Suprapubic skin (tissue), 4 donors: ENCODE data around the gene RIMS1. TPM values are rescaled to one million over a fixed set of nuclear protein-coding genes. Genes with fewer than 3 reads are reported as not detected.

ENCODE experiments used
- DNase-seq, 2 donors: peaks; one replicate each; pipeline ENCODE4 v3.0.0-alpha.2; 2019; ENCODE audit warnings: low spot score in 2 of 2
- H3K27ac ChIP-seq: fragments of 200-600 bp; sonication (generic); one replicate; pipeline ENCODE4 v1.5.1; 2019
- H3K27me3 ChIP-seq: fragments of 200-600 bp; sonication (generic); one replicate; pipeline ENCODE4 v1.5.1; 2019
- H3K36me3 ChIP-seq: fragments of 200-600 bp; sonication (generic); one replicate; pipeline ENCODE4 v1.5.1; 2019
- H3K4me1 ChIP-seq: fragments of 200-600 bp; sonication (generic); one replicate; pipeline ENCODE4 v1.5.1; 2019
- H3K4me3 ChIP-seq: fragments of 200-600 bp; sonication (generic); one replicate; pipeline ENCODE4 v1.5.1; 2019; ENCODE audit warnings: mild to moderate bottlenecking
- H3K9me3 ChIP-seq: fragments of 200-600 bp; sonication (generic); one replicate; pipeline ENCODE4 v1.5.1; 2019
- EP300 ChIP-seq: sonication (generic); formaldehyde crosslinking; IDR thresholded peaks from one replicate; pipeline ENCODE4 v1.6.1; 2017; ENCODE audit warnings: antibody characterized with exemption
- POLR2A ChIP-seq, 2 donors: fragments of 450-650 bp; IDR thresholded peaks; one replicate each; pipeline ENCODE4 v1.6.1; 2017; ENCODE audit warnings: antibody characterized with exemption in 2 of 2, mild to moderate bottlenecking in 2 of 2, moderate library complexity in 2 of 2
- POLR2AphosphoS5 ChIP-seq, 3 donors: sonication (generic); formaldehyde crosslinking; IDR thresholded peaks; one replicate each; pipeline ENCODE4 v1.6.1; 2017; ENCODE audit warnings: antibody characterized with exemption in 3 of 3
- WGBS: methylation state at CpG from one replicate; pipeline ENCODE4 v1.1.5; 2018; 5-methylcytosine and 5-hydroxymethylcytosine counted together
- total RNA-seq, 4 donors: library from RNA; depleted of rRNA; stranded (reverse); fragments of >200 nt; gene quantifications; one replicate each; pipeline ENCODE4 v1.1.0, GENCODE V29; 2016
- TF ChIP-seq, protein P1 (sequence below), 2 donors: fragments of 200-600 bp in 1 of 2; fragments of 450-650 bp in 1 of 2; sonication (generic) in 1 of 2; IDR thresholded peaks; one replicate each; pipeline ENCODE4 v1.5.1; 2016 to 2019; ENCODE audit warnings: antibody characterized with exemption in 2 of 2, mild to moderate bottlenecking in 1 of 2, moderate library complexity in 1 of 2

The RIMS1 gene
- total RNA-seq, 4 donors from 2014 or later, result 2.9 to 9.7 (median 4.5) TPM

DNA sequence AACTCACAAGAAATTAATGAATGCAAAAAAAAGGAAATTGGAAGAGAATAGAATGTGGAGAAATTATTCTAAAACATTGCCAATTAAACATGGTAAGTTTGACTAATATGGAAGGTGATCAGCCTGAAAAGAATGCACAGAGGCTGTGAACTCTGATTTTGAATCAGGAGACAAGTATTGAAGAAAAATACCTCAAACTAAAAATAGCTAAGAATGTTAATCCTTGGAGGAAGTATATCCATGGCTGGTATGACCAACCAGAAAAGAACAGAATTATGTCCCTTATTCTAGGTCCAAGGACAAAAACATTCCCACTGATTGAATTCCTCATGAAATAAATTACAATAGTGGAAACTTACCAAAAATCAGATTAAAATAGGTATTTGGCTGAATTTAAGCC lies 7.3 kb upstream of the RIMS1 start:
- Histone ChIP-seq H3K27ac (no peak overlapping the region), H3K27me3 (peaks cover 7% of the 10 kb centered on the region), H3K4me1 (no peaks in the 10 kb centered on the region), H3K4me3 (no peak overlapping the region), H3K9me3 (no peaks in the 10 kb centered on the region), H3K36me3 (no peaks in the 10 kb centered on the region)
- DNase-seq, result no peak
- TF ChIP-seq, protein P1, sequence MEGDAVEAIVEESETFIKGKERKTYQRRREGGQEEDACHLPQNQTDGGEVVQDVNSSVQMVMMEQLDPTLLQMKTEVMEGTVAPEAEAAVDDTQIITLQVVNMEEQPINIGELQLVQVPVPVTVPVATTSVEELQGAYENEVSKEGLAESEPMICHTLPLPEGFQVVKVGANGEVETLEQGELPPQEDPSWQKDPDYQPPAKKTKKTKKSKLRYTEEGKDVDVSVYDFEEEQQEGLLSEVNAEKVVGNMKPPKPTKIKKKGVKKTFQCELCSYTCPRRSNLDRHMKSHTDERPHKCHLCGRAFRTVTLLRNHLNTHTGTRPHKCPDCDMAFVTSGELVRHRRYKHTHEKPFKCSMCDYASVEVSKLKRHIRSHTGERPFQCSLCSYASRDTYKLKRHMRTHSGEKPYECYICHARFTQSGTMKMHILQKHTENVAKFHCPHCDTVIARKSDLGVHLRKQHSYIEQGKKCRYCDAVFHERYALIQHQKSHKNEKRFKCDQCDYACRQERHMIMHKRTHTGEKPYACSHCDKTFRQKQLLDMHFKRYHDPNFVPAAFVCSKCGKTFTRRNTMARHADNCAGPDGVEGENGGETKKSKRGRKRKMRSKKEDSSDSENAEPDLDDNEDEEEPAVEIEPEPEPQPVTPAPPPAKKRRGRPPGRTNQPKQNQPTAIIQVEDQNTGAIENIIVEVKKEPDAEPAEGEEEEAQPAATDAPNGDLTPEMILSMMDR (IDR thresholded peaks at IDR 0.05), result no peak
- TF ChIP-seq EP300, result no peak
- TF ChIP-seq POLR2AphosphoS5 (IDR thresholded peaks at IDR 0.05), result no peak
- no peak for TF ChIP-seq POLR2A (IDR thresholded peaks at IDR 0.05)

DNA sequence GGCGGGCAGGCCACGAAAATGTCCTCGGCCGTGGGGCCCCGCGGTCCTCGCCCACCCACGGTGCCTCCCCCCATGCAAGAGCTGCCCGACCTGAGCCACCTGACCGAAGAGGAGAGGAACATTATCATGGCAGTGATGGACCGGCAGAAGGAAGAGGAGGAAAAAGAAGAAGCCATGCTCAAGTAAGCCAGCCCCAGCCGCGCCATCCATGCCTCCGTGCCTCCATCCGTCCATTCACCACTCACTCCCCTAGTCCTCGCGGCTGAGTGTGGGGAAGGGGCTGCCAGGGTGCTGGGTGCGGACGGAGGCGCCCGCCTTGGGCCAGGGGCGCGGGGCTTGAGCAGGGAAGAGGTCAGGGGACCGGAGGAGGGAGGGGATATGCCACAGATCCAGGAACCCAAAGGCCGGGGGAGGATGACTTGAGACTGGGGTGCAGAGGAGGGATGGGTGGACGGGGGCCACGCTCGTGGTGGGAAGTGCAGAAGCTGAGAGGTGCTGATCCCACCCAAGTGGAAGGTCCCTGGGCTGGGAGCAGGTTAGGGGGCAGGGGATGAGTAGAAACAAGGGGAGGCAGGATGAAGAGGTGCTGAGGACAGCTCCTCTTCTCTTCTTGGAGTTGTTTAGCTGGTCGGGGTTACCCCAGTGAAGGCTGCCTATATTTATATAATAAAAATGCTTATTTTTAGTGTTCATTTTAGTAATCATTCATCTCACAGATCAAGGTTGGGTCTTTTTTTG lies 825 bp downstream of the RIMS1 start:
- DNase-seq, result no peak
- peaks cover 47% of the 10 kb centered on the region for H3K27me3 ChIP-seq
- WGBS, result 7% methylated on average over 22 of the region's 29 CpGs
- no peaks in the 10 kb centered on the region for H3K36me3 ChIP-seq
- no peaks in the 10 kb centered on the region for H3K9me3 ChIP-seq
- H3K4me3 ChIP-seq, result peak overlapping the region; percentile 42
- peaks cover 11% of the 10 kb centered on the region for H3K4me1 ChIP-seq
- TF ChIP-seq EP300 (no peak), POLR2AphosphoS5 (IDR thresholded peaks at IDR 0.05) (no peak), POLR2A (IDR thresholded peaks at IDR 0.05) (no peak)
- TF ChIP-seq, protein P1 (IDR thresholded peaks at IDR 0.05), result no peak
- no peak overlapping the region for H3K27ac ChIP-seq

DNA sequence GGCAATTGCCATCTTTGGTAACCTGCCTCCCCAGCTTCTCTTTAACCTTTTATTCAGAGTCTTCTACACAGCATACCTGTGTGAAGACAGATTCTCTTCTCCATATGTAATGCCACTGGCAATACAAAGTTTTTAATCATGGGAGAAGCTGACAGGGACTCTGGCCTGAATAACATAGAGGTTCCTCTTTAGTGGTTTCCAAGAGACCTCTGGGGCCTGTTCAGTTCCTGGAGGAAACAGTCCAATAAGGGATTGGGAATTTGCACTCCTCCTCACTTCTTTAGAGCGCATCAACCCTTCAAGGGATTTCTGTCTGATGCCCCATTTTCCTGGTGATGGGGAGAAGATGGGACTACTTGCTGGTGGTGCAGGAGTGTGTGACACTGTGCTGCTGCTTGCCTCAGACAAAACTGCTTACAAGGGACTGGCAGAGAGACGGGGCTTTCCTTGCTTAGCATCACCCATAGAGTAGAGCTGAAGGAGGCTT lies 1.4 kb downstream of the RIMS1 start:
- Histone ChIP-seq H3K27me3 (peaks cover 47% of the 10 kb centered on the region), H3K4me3 (no peak overlapping the region), H3K9me3 (no peaks in the 10 kb centered on the region), H3K27ac (no peak overlapping the region), H3K36me3 (no peaks in the 10 kb centered on the region), H3K4me1 (peaks cover 11% of the 10 kb centered on the region)
- 94% methylated on average over 2 of the region's 2 CpGs for WGBS
- TF ChIP-seq POLR2A (IDR thresholded peaks at IDR 0.05) (no peak), EP300 (no peak), POLR2AphosphoS5 (IDR thresholded peaks at IDR 0.05) (no peak)
- TF ChIP-seq, protein P1 (IDR thresholded peaks at IDR 0.05), result no peak
- no peak for DNase-seq

DNA sequence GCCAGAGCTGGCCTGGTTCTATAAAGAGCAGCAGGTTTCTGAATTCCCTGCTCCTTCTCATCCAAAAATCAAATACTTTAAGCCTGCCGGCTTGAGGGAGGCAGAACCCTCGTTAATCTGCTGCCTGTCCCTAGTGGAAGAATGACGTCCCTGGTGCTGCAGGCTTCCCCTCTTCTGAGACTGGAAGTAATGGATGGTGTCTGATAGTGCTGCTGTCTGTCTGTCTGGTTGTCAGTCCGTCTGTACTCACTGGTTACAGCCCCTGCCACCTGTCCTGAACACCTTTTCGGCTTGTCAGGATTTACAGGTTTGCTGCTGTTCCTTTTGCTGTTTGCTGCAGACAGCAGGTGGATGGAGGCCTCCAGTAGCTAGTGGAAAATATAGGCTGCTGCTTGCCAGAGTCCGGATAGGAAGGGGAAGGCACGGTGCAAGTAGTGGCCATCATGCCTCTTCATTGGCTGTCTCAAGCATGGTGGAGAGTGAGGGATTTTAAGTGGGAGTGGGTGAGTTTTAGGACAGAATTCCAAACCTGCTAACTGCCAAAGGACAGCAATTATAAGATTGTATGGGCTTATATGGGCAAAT lies 2.5 kb downstream of the RIMS1 start:
- Histone ChIP-seq H3K9me3 (no peaks in the 10 kb centered on the region), H3K4me1 (peaks cover 11% of the 10 kb centered on the region), H3K4me3 (no peak overlapping the region), H3K27me3 (peaks cover 40% of the 10 kb centered on the region), H3K36me3 (no peaks in the 10 kb centered on the region), H3K27ac (no peak overlapping the region)
- TF ChIP-seq EP300, result no peak
- TF ChIP-seq POLR2A (IDR thresholded peaks at IDR 0.05), result no peak
- TF ChIP-seq POLR2AphosphoS5 (IDR thresholded peaks at IDR 0.05), result no peak
- TF ChIP-seq, protein P1 (IDR thresholded peaks at IDR 0.05), result no peak
- no peak for DNase-seq
- WGBS, result 53% methylated on average over 7 of the region's 7 CpGs

DNA sequence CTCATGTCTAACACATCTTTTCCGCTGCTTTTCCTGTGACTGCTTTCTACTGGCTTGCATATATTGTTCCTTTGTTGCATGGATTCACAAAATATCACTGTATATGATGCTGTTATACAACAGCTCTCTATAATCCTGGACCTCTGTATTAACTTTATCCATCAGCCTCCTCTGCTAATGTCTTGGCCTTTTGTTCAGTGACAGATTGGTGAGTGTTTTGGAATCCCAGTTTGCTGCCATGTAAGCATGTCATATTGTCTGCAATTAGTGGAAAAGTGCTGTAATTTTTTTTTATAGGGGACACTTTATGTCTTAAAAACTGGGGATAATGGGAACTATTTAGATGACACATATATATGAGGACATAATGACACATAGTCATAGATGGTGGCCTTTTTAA lies 3.0 kb downstream of the RIMS1 start:
- TF ChIP-seq POLR2A (IDR thresholded peaks at IDR 0.05), result no peak
- no peak for TF ChIP-seq POLR2AphosphoS5 (IDR thresholded peaks at IDR 0.05)
- TF ChIP-seq, protein P1 (IDR thresholded peaks at IDR 0.05), result no peak
- TF ChIP-seq EP300, result no peak
- no peaks in the 10 kb centered on the region for H3K9me3 ChIP-seq
- 73% methylated on average over 1 of the region's 1 CpG for WGBS

More for the DNA sequence above, 3.0 kb downstream of the RIMS1 start:
- H3K4me1 ChIP-seq, result peaks cover 11% of the 10 kb centered on the region
- H3K36me3 ChIP-seq, result no peaks in the 10 kb centered on the region
- H3K4me3 ChIP-seq, result no peak overlapping the region
- peaks cover 40% of the 10 kb centered on the region for H3K27me3 ChIP-seq
- no peak overlapping the region for H3K27ac ChIP-seq
- DNase-seq, result no peak
